HG03558 (cell line): ENCODE measurements around the gene KCNA10.

ENCODE experiments used
- ATAC-seq: cut with Tn5 transposase; IDR thresholded peaks from one replicate; pipeline ENCODE4 v1.9.1; 2021; ENCODE audit warnings: moderate number of reproducible peaks; ENCODE audit not compliant: unreplicated experiment; ENCODE audit errors: extremely low read depth

Gene KCNA10

GRCh38 chr1:110481968-110482623 is 36.9 kb downstream of the KCNA10 start:
- no peak for ATAC-seq

- no peak for ATAC-seq
Observed at GRCh38 chr1:110480356-110481096, 38.4 kb downstream of the KCNA10 start.

DNA sequence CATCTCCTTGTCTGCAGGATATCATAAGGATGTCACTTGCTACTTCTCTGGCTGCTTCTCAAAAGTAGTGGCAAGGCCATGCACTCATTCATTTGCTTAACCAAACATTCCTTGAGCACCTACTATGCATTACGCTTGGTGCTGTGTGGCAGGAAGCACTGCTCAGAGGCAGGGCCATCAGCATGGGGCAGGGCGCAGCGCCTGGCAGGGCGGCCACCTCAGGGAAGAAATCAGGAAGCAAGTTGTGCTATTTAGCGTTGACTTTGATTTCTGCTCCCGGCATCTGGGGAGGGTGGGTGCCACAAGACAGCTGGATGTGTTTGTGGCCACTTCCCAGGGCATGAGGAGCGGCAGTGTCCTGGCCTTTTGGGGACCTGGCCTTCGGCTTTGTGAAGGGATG is 40.1 kb downstream of the KCNA10 start:
- ATAC-seq, result no peak

GRCh38 chr1:110477967-110478640 is 40.9 kb downstream of the KCNA10 start:
- no peak for ATAC-seq

GRCh38 chr1:110477445-110477957 is 41.5 kb downstream of the KCNA10 start:
- ATAC-seq, result no peak

DNA sequence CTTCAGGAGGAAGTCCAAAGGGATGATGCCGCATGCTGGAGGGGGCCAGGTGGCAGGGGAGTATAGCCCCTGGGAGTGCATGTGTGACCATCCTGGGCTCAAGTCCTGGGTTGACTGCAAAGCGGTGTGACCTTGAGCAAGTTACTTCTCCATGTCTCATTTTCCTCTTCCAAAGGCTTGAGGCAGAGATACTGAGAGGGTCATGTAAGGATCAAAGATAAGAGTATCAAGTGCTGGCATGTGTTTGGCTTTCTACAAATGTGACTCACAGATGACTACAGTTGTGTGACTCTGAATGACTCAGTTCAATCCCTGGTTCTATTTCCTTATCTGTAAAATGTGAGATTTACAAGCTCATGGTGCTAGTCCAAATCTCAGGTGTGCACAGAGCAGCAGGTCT is 41.9 kb downstream of the KCNA10 start:
- ATAC-seq, result no peak

- no peak for ATAC-seq
Observed at GRCh38 chr1:110476028-110476765, 42.8 kb downstream of the KCNA10 start.

DNA sequence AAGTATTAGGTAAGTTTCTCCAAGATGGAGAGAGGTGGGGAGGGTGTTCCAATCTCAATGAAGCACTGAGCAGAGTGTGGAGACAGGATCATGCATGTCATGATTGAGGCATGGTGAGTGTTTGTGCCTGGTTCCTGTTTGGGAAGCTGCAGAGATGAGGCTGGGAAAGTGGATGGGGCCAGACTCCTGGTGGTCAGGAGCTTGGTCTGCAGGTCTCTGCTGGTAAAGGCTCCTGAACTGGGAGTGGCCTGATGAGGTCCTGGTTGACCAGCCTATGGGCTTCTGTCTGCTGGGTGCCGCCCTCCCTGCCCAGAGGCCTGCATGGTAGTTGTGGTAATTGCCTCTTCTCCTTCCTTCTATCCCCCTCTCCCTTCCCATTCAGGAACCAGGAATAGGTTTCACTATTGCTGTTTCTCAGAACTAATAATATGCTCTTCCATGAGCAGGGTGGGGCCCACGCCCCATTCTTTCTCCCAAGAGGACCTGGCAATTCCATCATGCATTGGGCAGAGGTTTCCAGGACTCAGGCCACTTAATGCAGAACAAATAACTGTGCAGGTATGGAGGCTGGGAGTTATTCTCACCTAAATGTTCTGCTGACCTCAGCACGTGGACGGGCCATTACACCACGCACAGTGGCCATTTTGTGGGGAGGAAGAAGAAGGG is 43.5 kb downstream of the KCNA10 start:
- no peak for ATAC-seq

GRCh38 chr1:110474444-110474843 is 44.5 kb downstream of the KCNA10 start:
- ATAC-seq, result no peak

- ATAC-seq, result no peak
Observed at GRCh38 chr1:110472546-110472945, 46.4 kb downstream of the KCNA10 start.

GRCh38 chr1:110471131-110471530 is 47.8 kb downstream of the KCNA10 start:
- ATAC-seq, result no peak
